ENCODE results near the gene ASGR1. TPM values are rescaled to one million over a fixed set of nuclear protein-coding genes. Genes with fewer than 3 reads are reported as not detected.

The ASGR1 gene
- total RNA-seq, 2 donors from 2014 or later = 6.8 to 14.2 TPM

- Mint-ChIP-seq H3K27ac (no peak overlapping the region), H3K27me3 (ENCODE audit: insufficient read depth) (no peaks in the 10 kb centered on the region), H3K4me1 (peaks cover 3% of the 10 kb centered on the region), H3K36me3 (ENCODE audit: low read depth) (peaks cover 76% of the 10 kb centered on the region), H3K9me3 (no peaks in the 10 kb centered on the region), H3K4me3 (no peak overlapping the region)
- TF ChIP-seq, protein P1, sequence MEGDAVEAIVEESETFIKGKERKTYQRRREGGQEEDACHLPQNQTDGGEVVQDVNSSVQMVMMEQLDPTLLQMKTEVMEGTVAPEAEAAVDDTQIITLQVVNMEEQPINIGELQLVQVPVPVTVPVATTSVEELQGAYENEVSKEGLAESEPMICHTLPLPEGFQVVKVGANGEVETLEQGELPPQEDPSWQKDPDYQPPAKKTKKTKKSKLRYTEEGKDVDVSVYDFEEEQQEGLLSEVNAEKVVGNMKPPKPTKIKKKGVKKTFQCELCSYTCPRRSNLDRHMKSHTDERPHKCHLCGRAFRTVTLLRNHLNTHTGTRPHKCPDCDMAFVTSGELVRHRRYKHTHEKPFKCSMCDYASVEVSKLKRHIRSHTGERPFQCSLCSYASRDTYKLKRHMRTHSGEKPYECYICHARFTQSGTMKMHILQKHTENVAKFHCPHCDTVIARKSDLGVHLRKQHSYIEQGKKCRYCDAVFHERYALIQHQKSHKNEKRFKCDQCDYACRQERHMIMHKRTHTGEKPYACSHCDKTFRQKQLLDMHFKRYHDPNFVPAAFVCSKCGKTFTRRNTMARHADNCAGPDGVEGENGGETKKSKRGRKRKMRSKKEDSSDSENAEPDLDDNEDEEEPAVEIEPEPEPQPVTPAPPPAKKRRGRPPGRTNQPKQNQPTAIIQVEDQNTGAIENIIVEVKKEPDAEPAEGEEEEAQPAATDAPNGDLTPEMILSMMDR (conservative IDR thresholded peaks at IDR 0.05) = no peak
- H3K27me3 ChIP-seq (ENCODE audit: control insufficient read depth, insufficient read depth, low read length, poor library complexity, severe bottlenecking) = no peaks in the 10 kb centered on the region
- H3K4me1 ChIP-seq (ENCODE audit: control insufficient read depth, insufficient read depth, low read length) = peaks cover 3% of the 10 kb centered on the region
- peaks cover 79% of the 10 kb centered on the region for H3K36me3 ChIP-seq (ENCODE audit: control insufficient read depth, insufficient read depth, low read length)
- no peak overlapping the region for H3K9ac ChIP-seq (ENCODE audit: extremely low read depth, low read length, poor library complexity, severe bottlenecking)
- H3K27ac ChIP-seq (ENCODE audit: low read depth, low read length) = no peak overlapping the region
- no peaks in the 10 kb centered on the region for H3K9me3 ChIP-seq (ENCODE audit: control insufficient read depth, low read length)
- no peak overlapping the region for H3K4me3 ChIP-seq (ENCODE audit: low read length)
- DNase-seq = no peak
- WGBS, 2 experiments (ENCODE audit: insufficient coverage in 1 of 2, insufficient read length in 1 of 2) = 96% methylated on average over 26 to 31 of the region's 31 CpGs
These were observed 47.8 kb upstream of the ASGR1 start for GRCh38 chr17:7226721-7227710.

GRCh38 chr17:7225711-7226331 is 46.7 kb upstream of the ASGR1 start:
- TF ChIP-seq, protein P1 (conservative IDR thresholded peaks at IDR 0.05) = no peak

DNA sequence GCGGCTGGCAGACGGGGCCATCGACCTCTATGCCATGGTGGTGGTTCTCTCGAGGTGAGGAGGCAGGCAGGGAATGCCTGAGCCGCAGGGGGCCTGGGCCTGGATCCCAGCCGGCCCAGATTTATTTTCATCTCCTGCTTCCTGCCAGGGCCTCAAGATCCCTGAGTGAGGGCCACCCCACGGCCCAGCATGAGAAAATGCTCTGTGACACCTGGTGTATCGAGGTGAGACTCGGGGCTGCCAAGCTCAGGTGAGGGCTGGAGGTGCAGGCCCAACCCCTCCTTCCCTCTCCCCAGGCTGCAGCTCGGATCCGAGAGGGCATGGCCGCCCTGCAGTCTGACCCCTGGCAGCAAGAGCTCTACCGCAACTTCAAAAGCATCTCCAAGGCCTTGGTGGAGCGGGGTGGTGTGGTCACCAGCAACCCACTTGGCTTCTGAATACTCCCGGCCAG is 45.5 kb upstream of the ASGR1 start:
- WGBS, 2 experiments (ENCODE audit: insufficient coverage in 1 of 2, insufficient read length in 1 of 2) = 86 to 88% methylated on average over 10 to 15 of the region's 15 CpGs
- peaks cover 5% of the 10 kb centered on the region for H3K4me1 ChIP-seq (ENCODE audit: control insufficient read depth, insufficient read depth, low read length)
- no peak overlapping the region for H3K27ac ChIP-seq (ENCODE audit: low read depth, low read length)
- Mint-ChIP-seq H3K4me1 (peaks cover 11% of the 10 kb centered on the region), H3K9me3 (no peaks in the 10 kb centered on the region), H3K36me3 (ENCODE audit: low read depth) (peaks cover 72% of the 10 kb centered on the region), H3K27me3 (ENCODE audit: insufficient read depth) (no peaks in the 10 kb centered on the region), H3K27ac (peak overlapping the region; percentile 35), H3K4me3 (no peak overlapping the region)
- H3K4me3 ChIP-seq (ENCODE audit: low read length) = no peak overlapping the region
- no peak overlapping the region for H3K9ac ChIP-seq (ENCODE audit: extremely low read depth, low read length, poor library complexity, severe bottlenecking)
- H3K9me3 ChIP-seq (ENCODE audit: control insufficient read depth, low read length) = no peaks in the 10 kb centered on the region
- H3K36me3 ChIP-seq (ENCODE audit: control insufficient read depth, insufficient read depth, low read length) = peaks cover 73% of the 10 kb centered on the region
- H3K27me3 ChIP-seq (ENCODE audit: control insufficient read depth, insufficient read depth, low read length, poor library complexity, severe bottlenecking) = no peaks in the 10 kb centered on the region
- TF ChIP-seq, protein P1 (conservative IDR thresholded peaks at IDR 0.05) = no peak
- no peak for DNase-seq

More at GRCh38 chr17:7225711-7226331, 46.7 kb upstream of the ASGR1 start:
- WGBS, 2 experiments (ENCODE audit: insufficient coverage in 1 of 2, insufficient read length in 1 of 2) = 94% methylated on average over 20 of the region's 21 CpGs; no CpG with 5 or more reads in 1 of the 2 experiments
- H3K9me3 Mint-ChIP-seq = no peaks in the 10 kb centered on the region
- Histone ChIP-seq H3K4me3 (ENCODE audit: low read length) (no peak overlapping the region), H3K4me1 (ENCODE audit: control insufficient read depth, insufficient read depth, low read length) (peaks cover 5% of the 10 kb centered on the region), H3K9me3 (ENCODE audit: control insufficient read depth, low read length) (no peaks in the 10 kb centered on the region), H3K27me3 (ENCODE audit: control insufficient read depth, insufficient read depth, low read length, poor library complexity, severe bottlenecking) (no peaks in the 10 kb centered on the region), H3K36me3 (ENCODE audit: control insufficient read depth, insufficient read depth, low read length) (peaks cover 84% of the 10 kb centered on the region), H3K27ac (ENCODE audit: low read depth, low read length) (no peak overlapping the region), H3K9ac (ENCODE audit: extremely low read depth, low read length, poor library complexity, severe bottlenecking) (no peak overlapping the region)
- no peaks in the 10 kb centered on the region for H3K27me3 Mint-ChIP-seq (ENCODE audit: insufficient read depth)
- peaks cover 81% of the 10 kb centered on the region for H3K36me3 Mint-ChIP-seq (ENCODE audit: low read depth)
- peaks cover 5% of the 10 kb centered on the region for H3K4me1 Mint-ChIP-seq
- H3K27ac Mint-ChIP-seq = no peak overlapping the region
- H3K4me3 Mint-ChIP-seq = no peak overlapping the region
- DNase-seq = no peak

Measured in endodermal cell (in vitro differentiated cells).